PC-9 (cell line): ENCODE measurements around the gene EPS15. TPM values are rescaled to one million over a fixed set of nuclear protein-coding genes. Genes with fewer than 3 reads are reported as not detected.

Experiments used
- BruUV-seq: library from RNA; stranded (reverse); fragments of 400-500 nt; replicated peaks from 2 replicates; lab custom pipeline; 2021; lab: Mats Ljungman, UMichigan
- CTCF ChIA-PET: fragments of 300-600 bp; sonication (Branson Sonifier 250); formaldehyde crosslinking; loops from one replicate; lab custom pipeline; 2022; ENCODE audit warnings: antibody characterized with exemption; lab: Charles Lee
- POLR2A ChIA-PET: fragments of 300-600 bp; sonication (Branson Sonifier 250); formaldehyde crosslinking; loops from one replicate; lab custom pipeline; 2022; ENCODE audit warnings: antibody characterized with exemption; ENCODE audit not compliant: unreplicated experiment; lab: Charles Lee
- DNase-seq, 2 experiments: peaks; one replicate each; pipeline versions ENCODE4 v3.0.0 to v3.0.0-alpha.2; 2015 to 2022; ENCODE audit warnings: mixed read lengths in 1 of 2
- H2AFZ ChIP-seq: fragments of 200-600 bp; sonication (generic); 2 replicates; pipeline ENCODE4 v1.8.1; 2017; ENCODE audit warnings: antibody characterized with exemption
- H3F3A ChIP-seq: fragments of 200-600 bp; sonication (generic); 2 replicates; pipeline ENCODE4 v1.8.1; 2017; ENCODE audit warnings: antibody characterized with exemption, mild to moderate bottlenecking, low read depth; ENCODE audit not compliant: insufficient read depth
- H3K27ac ChIP-seq: fragments of 200-600 bp; sonication (generic); 2 replicates; pipeline ENCODE4 v1.6.1; 2016; ENCODE audit warnings: mixed run types
- H3K27me3 ChIP-seq: fragments of 200-600 bp; sonication (generic); 2 replicates; pipeline ENCODE4 v1.6.1; 2016; ENCODE audit warnings: low read depth, mixed run types; ENCODE audit not compliant: insufficient read depth
- H3K36me3 ChIP-seq: fragments of 200-600 bp; sonication (generic); 2 replicates; pipeline ENCODE4 v1.6.1; 2016; ENCODE audit warnings: low read depth, mixed run types
- H3K4me1 ChIP-seq: fragments of 200-600 bp; sonication (generic); replicated peaks from 2 replicates; pipeline ENCODE4 v1.6.1; 2016; ENCODE audit warnings: mixed run types; ENCODE audit not compliant: insufficient read depth
- H3K4me2 ChIP-seq: fragments of 200-600 bp; sonication (generic); 2 replicates; pipeline ENCODE4 v1.6.1; 2017; ENCODE audit warnings: mixed run types
- H3K4me3 ChIP-seq: fragments of 200-600 bp; sonication (generic); 2 replicates; pipeline ENCODE4 v1.6.1; 2016; ENCODE audit warnings: mixed run types
- H3K79me2 ChIP-seq: fragments of 200-600 bp; sonication (generic); 2 replicates; pipeline ENCODE4 v1.6.1; 2017; ENCODE audit warnings: low read depth, mixed run types
- H3K9me2 ChIP-seq: fragments of 200-600 bp; sonication (generic); 2 replicates; pipeline ENCODE4 v1.8.1; 2017; ENCODE audit warnings: mild to moderate bottlenecking; ENCODE audit not compliant: insufficient read depth
- H3K9me3 ChIP-seq: fragments of 200-600 bp; sonication (generic); 2 replicates; pipeline ENCODE4 v1.8.1; 2016; ENCODE audit warnings: low read depth; ENCODE audit not compliant: insufficient read depth
- H4K20me1 ChIP-seq: fragments of 200-600 bp; sonication (generic); 2 replicates; pipeline ENCODE4 v1.8.1; 2017; ENCODE audit not compliant: insufficient read depth
- CTCF ChIP-seq: fragments of 200-600 bp; sonication (generic); conservative IDR thresholded peaks from 2 replicates; pipeline ENCODE4 v1.6.1; 2017; ENCODE audit warnings: mixed run types, antibody characterized with exemption, mild to moderate bottlenecking, moderate library complexity
- EZH2 ChIP-seq: fragments of 200-600 bp; sonication (generic); IDR thresholded peaks from 2 replicates; pipeline ENCODE4 v1.8.0; 2017; ENCODE audit warnings: antibody characterized with exemption, low read depth
- intact Hi-C: fragments of 100-400 bp; cut with micrococcal nuclease; formaldehyde crosslinking; loops from one replicate; pipeline ENCODE4 v1.10.0; 2022; ENCODE audit not compliant: unreplicated experiment
- total RNA-seq: library from RNA; stranded (reverse); gene quantifications from 2 replicates; pipeline ENCODE4 v1.2.3, GENCODE V29; 2021

The EPS15 gene
- total RNA-seq, 1 experiment from 2014 or later: 60.1 TPM

GRCh38 chr1:51346086-51346942, 172.8 kb downstream of the EPS15 start:
- no peak for DNase-seq
- H3K4me1 ChIP-seq: peaks cover 14% of the 10 kb centered on the region; the same call in 1 of the 2 replicates
- no peaks in the 10 kb centered on the region for H3K79me2 ChIP-seq
- 0 out of 2 replicates have a peak overlapping the region, but pooled peaks have one; percentile 11 for H3K4me2 ChIP-seq
- no peaks in the 10 kb centered on the region for H3K36me3 ChIP-seq
- no peak overlapping the region for H2AFZ ChIP-seq
- H3K4me3 ChIP-seq: no peak overlapping the region
- H3F3A ChIP-seq: peaks cover 24% of the 10 kb centered on the region; the same call in 1 of the 2 replicates
- TF ChIP-seq CTCF (no peak), EZH2 (no peak)
- intact Hi-C loops: no loop called here
- no TSS peak for BruUV-seq
- H3K9me3 ChIP-seq: no peaks in the 10 kb centered on the region
- ChIA-PET POLR2A (no interaction called here), CTCF (no interaction called here)
- H3K27ac ChIP-seq: no peak overlapping the region
- no peaks in the 10 kb centered on the region for H3K27me3 ChIP-seq
- H3K9me2 ChIP-seq: no peaks in the 10 kb centered on the region
- H4K20me1 ChIP-seq: no peaks in the 10 kb centered on the region

GRCh38 chr1:51345300-51345687, 173.8 kb downstream of the EPS15 start:
- BruUV-seq: no TSS peak
- H3K4me2 ChIP-seq: no peak overlapping the region
- no peaks in the 10 kb centered on the region for H4K20me1 ChIP-seq
- H3K9me2 ChIP-seq: no peaks in the 10 kb centered on the region
- no peaks in the 10 kb centered on the region for H3K27me3 ChIP-seq
- no peak for TF ChIP-seq CTCF
- no peak for TF ChIP-seq EZH2
- H3K4me3 ChIP-seq: no peak overlapping the region
- H3K9me3 ChIP-seq: no peaks in the 10 kb centered on the region
- ChIA-PET POLR2A (no interaction called here), CTCF (interaction anchor here (0.6 kb wide), 1 partner anchor 223 kb away, joined by 3 read pairs; no protein-coding TSS in a partner anchor)
- intact Hi-C loops: no loop called here
- H2AFZ ChIP-seq: no peak overlapping the region
- no peak for DNase-seq
- H3K79me2 ChIP-seq: no peaks in the 10 kb centered on the region
- peaks cover 24% of the 10 kb centered on the region; the same call in 1 of the 2 replicates for H3F3A ChIP-seq
- H3K36me3 ChIP-seq: no peaks in the 10 kb centered on the region
- no peak overlapping the region for H3K27ac ChIP-seq
- H3K4me1 ChIP-seq: peaks cover 14% of the 10 kb centered on the region; the same call in 1 of the 2 replicates

- Histone ChIP-seq H3K79me2 (no peaks in the 10 kb centered on the region), H3K27me3 (no peaks in the 10 kb centered on the region), H3K9me3 (no peaks in the 10 kb centered on the region), H2AFZ (no peak overlapping the region), H3K9me2 (no peaks in the 10 kb centered on the region), H3K4me1 (peaks cover 14% of the 10 kb centered on the region; the same call in 1 of the 2 replicates), H3K4me2 (peak overlapping the region; percentile 65), H3F3A (peaks cover 19% of the 10 kb centered on the region; the same call in 1 of the 2 replicates), H3K36me3 (no peaks in the 10 kb centered on the region), H3K4me3 (peak overlapping the region; percentile 49; the same call in 1 of the 2 replicates), H3K27ac (no peak overlapping the region), H4K20me1 (no peaks in the 10 kb centered on the region)
- CTCF ChIA-PET: interaction anchor here (0.6 kb wide), 1 partner anchor 223 kb away, joined by 3 read pairs; no protein-coding TSS in a partner anchor
- TF ChIP-seq EZH2: no peak
- no peak for TF ChIP-seq CTCF
- intact Hi-C loops: no loop called here
- no TSS peak for BruUV-seq
- POLR2A ChIA-PET: no interaction called here
- DNase-seq: peak in 1 of 2 experiments; percentile 67
Measured at GRCh38 chr1:51344602-51345299, 174.3 kb downstream of the EPS15 start.
